Measurements from ENCODE around the gene ITGBL1.

DNA sequence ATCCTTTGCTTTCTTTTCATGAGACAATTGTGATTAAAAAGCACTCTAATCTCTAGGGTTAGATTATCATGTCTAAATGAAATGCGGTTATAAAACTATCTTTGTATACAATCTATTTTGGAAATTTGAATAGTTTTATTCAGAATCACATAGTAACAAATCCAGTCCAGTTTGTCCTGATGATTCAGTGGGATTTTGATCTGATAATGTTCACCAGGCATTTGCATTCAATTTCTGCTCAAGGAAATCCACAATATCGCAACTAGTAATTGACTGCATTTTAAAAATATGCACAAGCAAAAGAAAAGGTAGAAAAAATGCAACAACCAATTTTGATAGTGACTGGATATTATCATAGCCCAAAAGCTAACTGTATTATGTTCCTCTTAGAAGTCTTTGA is 63.8 kb downstream of the ITGBL1 start:
- TF ChIP-seq, protein P1, sequence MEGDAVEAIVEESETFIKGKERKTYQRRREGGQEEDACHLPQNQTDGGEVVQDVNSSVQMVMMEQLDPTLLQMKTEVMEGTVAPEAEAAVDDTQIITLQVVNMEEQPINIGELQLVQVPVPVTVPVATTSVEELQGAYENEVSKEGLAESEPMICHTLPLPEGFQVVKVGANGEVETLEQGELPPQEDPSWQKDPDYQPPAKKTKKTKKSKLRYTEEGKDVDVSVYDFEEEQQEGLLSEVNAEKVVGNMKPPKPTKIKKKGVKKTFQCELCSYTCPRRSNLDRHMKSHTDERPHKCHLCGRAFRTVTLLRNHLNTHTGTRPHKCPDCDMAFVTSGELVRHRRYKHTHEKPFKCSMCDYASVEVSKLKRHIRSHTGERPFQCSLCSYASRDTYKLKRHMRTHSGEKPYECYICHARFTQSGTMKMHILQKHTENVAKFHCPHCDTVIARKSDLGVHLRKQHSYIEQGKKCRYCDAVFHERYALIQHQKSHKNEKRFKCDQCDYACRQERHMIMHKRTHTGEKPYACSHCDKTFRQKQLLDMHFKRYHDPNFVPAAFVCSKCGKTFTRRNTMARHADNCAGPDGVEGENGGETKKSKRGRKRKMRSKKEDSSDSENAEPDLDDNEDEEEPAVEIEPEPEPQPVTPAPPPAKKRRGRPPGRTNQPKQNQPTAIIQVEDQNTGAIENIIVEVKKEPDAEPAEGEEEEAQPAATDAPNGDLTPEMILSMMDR (IDR thresholded peaks at IDR 0.05) = no peak
- no peak for TF ChIP-seq POLR2AphosphoS5 (IDR thresholded peaks at IDR 0.05)
- no peak for TF ChIP-seq EP300 (IDR thresholded peaks at IDR 0.05)

All from suprapubic skin (tissue), 4 donors.